Activated naive CD4-positive, alpha-beta T cell treated with anti-CD3 and anti-CD28 coated beads, Interleukin-2, amount 50 U/mL, for 72 hours (primary cell): ENCODE results near the gene MYL12B. TPM values are rescaled to one million over a fixed set of nuclear protein-coding genes. Genes with fewer than 3 reads are reported as not detected.
"Not testable (repeated sequence)": the region's sequence is repeated elsewhere in the genome, so short reads cannot be mapped to it uniquely, and the experiment has no call there.

Experiments
- ATAC-seq, 2 donors: fragments of 150-1000 bp; cut with Tn5 transposase; 2 replicates each; pipeline ENCODE4 v1.10.0; 2021; ENCODE audit warnings: mild to moderate bottlenecking in 2 of 2, moderate library complexity in 2 of 2
- DNase-seq, 2 donors: peaks; one replicate each; pipeline ENCODE4 v3.0.0; 2021 to 2022; ENCODE audit warnings: low spot score in 2 of 2
- H3K27ac Mint-ChIP-seq, 2 donors: one replicate each; pipeline ENCODE4 v1.8.0; 2022; ENCODE audit warnings: mild to moderate bottlenecking in 2 of 2, mixed read lengths in 2 of 2
- H3K36me3 Mint-ChIP-seq, 2 donors: one replicate each; pipeline ENCODE4 v1.8.0; 2022; ENCODE audit warnings: mixed read lengths in 2 of 2
- H3K9me3 Mint-ChIP-seq, 2 donors: one replicate each; pipeline ENCODE4 v1.8.0; 2022; ENCODE audit warnings: mixed read lengths in 2 of 2
- total RNA-seq, 2 donors: library from RNA; stranded (reverse); gene quantifications; one replicate each; pipeline ENCODE4 v1.2.3, GENCODE V29; 2022

Gene MYL12B
- total RNA-seq, 2 donors from 2014 or later: 294 to 358 TPM

GRCh38 chr18:3268306-3268705 is 6.4 kb downstream of the MYL12B start:
- no peak for ATAC-seq
- Mint-ChIP-seq H3K9me3 (peaks cover 0 to 5% of the 10 kb centered on the region in 2 donors), H3K36me3 (peaks cover 4 to 26% of the 10 kb centered on the region in 2 donors), H3K27ac (peak overlapping the region; percentile 2 to 84)
- DNase-seq: no peak

GRCh38 chr18:3269241-3269913 is 7.4 kb downstream of the MYL12B start:
- Mint-ChIP-seq H3K27ac (peak overlapping the region; percentile 2 to 66), H3K9me3 (peaks cover 0 to 5% of the 10 kb centered on the region in 2 donors)

GRCh38 chr18:3269914-3270299 is 8.0 kb downstream of the MYL12B start:
- no peak for ATAC-seq
- H3K27ac Mint-ChIP-seq: peak overlapping the region; percentile 2 to 9
- H3K9me3 Mint-ChIP-seq: peaks cover 0 to 5% of the 10 kb centered on the region in 2 donors
- peaks cover 0 to 29% of the 10 kb centered on the region in 2 donors for H3K36me3 Mint-ChIP-seq
- no peak for DNase-seq

More at GRCh38 chr18:3269241-3269913, 7.4 kb downstream of the MYL12B start:
- peaks cover 3 to 26% of the 10 kb centered on the region in 2 donors for H3K36me3 Mint-ChIP-seq
- ATAC-seq: peak in 1 of 2 donors; percentile 53
- DNase-seq: no peak

- ATAC-seq (no peak), DNase-seq (no peak)
- Mint-ChIP-seq H3K9me3 (peaks cover 0 to 5% of the 10 kb centered on the region in 2 donors), H3K36me3 (peaks cover 6 to 34% of the 10 kb centered on the region in 2 donors), H3K27ac (peak overlapping the region in 1 of 2 donors; percentile 83)
Measured at GRCh38 chr18:3273042-3273441, 11.1 kb downstream of the MYL12B start.

GRCh38 chr18:3277643-3278213 is 15.8 kb downstream of the MYL12B start:
- ATAC-seq: peak in 1 of 2 donors; percentile 33
- not testable (repeated sequence) for H3K9me3 Mint-ChIP-seq, DNase-seq
- Mint-ChIP-seq H3K27ac (peak overlapping the region; percentile 38 to 41), H3K36me3 (peaks cover 6 to 23% of the 10 kb centered on the region in 2 donors)

- peak overlapping the region in 1 of 2 donors; percentile 58 for H3K27ac Mint-ChIP-seq
- H3K9me3 Mint-ChIP-seq: no peaks in the 10 kb centered on the region
- DNase-seq (no peak), ATAC-seq (no peak)
- H3K36me3 Mint-ChIP-seq: peaks cover 6 to 12% of the 10 kb centered on the region in 2 donors
Measured at GRCh38 chr18:3279201-3280185, 17.6 kb downstream of the MYL12B start.

- DNase-seq: no peak
- H3K36me3 Mint-ChIP-seq: peaks cover 6 to 8% of the 10 kb centered on the region in 2 donors
- no peaks in the 10 kb centered on the region for H3K9me3 Mint-ChIP-seq
- peak; percentile 82 to 87 for ATAC-seq
- H3K27ac Mint-ChIP-seq: no peak overlapping the region
Measured at GRCh38 chr18:3281456-3282400, 19.8 kb downstream of the MYL12B start.

GRCh38 chr18:3283253-3283863 is 21.4 kb downstream of the MYL12B start:
- DNase-seq (no peak), ATAC-seq (no peak)
- Mint-ChIP-seq H3K36me3 (peaks cover 0 to 4% of the 10 kb centered on the region in 2 donors), H3K27ac (peak overlapping the region in 1 of 2 donors; percentile 13), H3K9me3 (peaks cover 0 to 2% of the 10 kb centered on the region in 2 donors)

- H3K36me3 Mint-ChIP-seq: peaks cover 0 to 5% of the 10 kb centered on the region in 2 donors
- peak overlapping the region in 1 of 2 donors; percentile 13 for H3K27ac Mint-ChIP-seq
- ATAC-seq (no peak), DNase-seq (no peak)
- peaks cover 0 to 2% of the 10 kb centered on the region in 2 donors for H3K9me3 Mint-ChIP-seq
Measured at GRCh38 chr18:3283908-3284307, 22.0 kb downstream of the MYL12B start.

- ATAC-seq: no peak
- no peak for DNase-seq
- no peak overlapping the region for H3K27ac Mint-ChIP-seq
- H3K9me3 Mint-ChIP-seq: peaks cover 0 to 2% of the 10 kb centered on the region in 2 donors
- H3K36me3 Mint-ChIP-seq: peaks cover 0 to 5% of the 10 kb centered on the region in 2 donors
Measured at GRCh38 chr18:3284501-3284900, 22.6 kb downstream of the MYL12B start.

GRCh38 chr18:3286159-3286558 is 24.2 kb downstream of the MYL12B start:
- H3K27ac Mint-ChIP-seq: no peak overlapping the region
- ATAC-seq: no peak
- H3K36me3 Mint-ChIP-seq: peaks cover 7 to 11% of the 10 kb centered on the region in 2 donors
- H3K9me3 Mint-ChIP-seq: peaks cover 6 to 8% of the 10 kb centered on the region in 2 donors
- DNase-seq: no peak

- DNase-seq (no peak), ATAC-seq (no peak)
- Mint-ChIP-seq H3K36me3 (peaks cover 11% of the 10 kb centered on the region in 2 donors), H3K27ac (no peak overlapping the region), H3K9me3 (peaks cover 5 to 10% of the 10 kb centered on the region in 2 donors)
Measured at GRCh38 chr18:3293196-3293951, 31.4 kb downstream of the MYL12B start.

GRCh38 chr18:3294435-3295080 is 32.6 kb downstream of the MYL12B start:
- Mint-ChIP-seq H3K27ac (no peak overlapping the region), H3K9me3 (peaks cover 5 to 10% of the 10 kb centered on the region in 2 donors), H3K36me3 (peaks cover 10 to 11% of the 10 kb centered on the region in 2 donors)
- ATAC-seq (no peak), DNase-seq (no peak)
